Astrocyte of the cerebellum (primary cell): ENCODE data around the gene TMEM273.

ENCODE experiments used
- DNase-seq: peaks from one replicate; pipeline ENCODE4 v3.0.0-alpha.2; 2011; ENCODE audit warnings: low read depth
- H3K4me3 ChIP-seq: 2 replicates; pipeline ENCODE4 v1.5.1; 2011; ENCODE audit warnings: mild to moderate bottlenecking, low read depth, low read length, moderate library complexity
- CTCF ChIP-seq: IDR thresholded peaks from 2 replicates; pipeline ENCODE4 v1.5.1; 2012; ENCODE audit warnings: low read length, low read depth, moderate library complexity, mild to moderate bottlenecking; ENCODE audit errors: missing control alignments
- in situ Hi-C: cut with HindIII; loops from 2 replicates; pipeline ENCODE4 v1.10.0; 2017; ENCODE audit warnings: low sequenced_read_pairs

TMEM273 gene

GRCh38 chr10:49160814-49161213 lies 27.4 kb downstream of the TMEM273 start:
- DNase-seq: no peak
- no peak for TF ChIP-seq CTCF
- no peak overlapping the region for H3K4me3 ChIP-seq
- in situ Hi-C loops: no loop called here

DNA sequence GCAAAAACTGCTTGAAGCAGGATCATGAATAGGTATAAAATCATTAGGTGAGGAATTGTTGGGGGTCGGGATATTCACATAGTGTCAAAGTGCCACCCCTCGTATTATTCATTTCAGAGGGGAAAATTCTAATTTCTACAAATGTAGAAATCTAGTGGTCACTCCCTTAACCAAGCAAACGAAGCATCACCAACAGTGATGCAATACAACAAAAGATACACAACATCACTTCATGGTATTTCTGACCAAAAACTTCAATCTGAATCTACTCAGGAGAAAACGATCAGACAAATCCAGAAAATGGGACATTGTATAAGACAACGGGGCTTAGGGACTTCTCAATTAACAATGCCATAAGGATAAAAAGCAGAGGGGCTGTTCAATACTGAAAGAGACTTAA lies 28.1 kb downstream of the TMEM273 start:
- H3K4me3 ChIP-seq: no peak overlapping the region
- DNase-seq: no peak
- no peak for TF ChIP-seq CTCF
- in situ Hi-C loops: no loop called here

DNA sequence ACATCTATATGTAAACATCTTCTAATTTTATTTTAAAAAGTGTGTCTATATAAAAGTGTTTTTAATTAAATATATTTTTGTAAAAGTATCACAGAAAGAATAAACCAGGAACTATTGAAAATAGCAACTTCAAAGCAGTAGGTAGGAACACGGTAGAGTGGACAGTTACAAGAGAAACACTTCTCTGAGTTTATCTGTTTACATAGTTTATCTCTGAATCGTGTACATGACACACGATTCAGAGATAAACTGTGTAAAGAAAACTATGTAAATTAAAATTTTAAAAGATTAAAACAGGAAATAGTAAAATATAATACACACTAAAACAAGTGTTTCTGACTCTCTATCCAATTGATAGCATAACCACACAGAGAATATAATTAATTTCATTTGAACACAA lies 29.3 kb downstream of the TMEM273 start:
- in situ Hi-C loops: no loop called here
- no peak for TF ChIP-seq CTCF
- no peak overlapping the region for H3K4me3 ChIP-seq
- no peak for DNase-seq

DNA sequence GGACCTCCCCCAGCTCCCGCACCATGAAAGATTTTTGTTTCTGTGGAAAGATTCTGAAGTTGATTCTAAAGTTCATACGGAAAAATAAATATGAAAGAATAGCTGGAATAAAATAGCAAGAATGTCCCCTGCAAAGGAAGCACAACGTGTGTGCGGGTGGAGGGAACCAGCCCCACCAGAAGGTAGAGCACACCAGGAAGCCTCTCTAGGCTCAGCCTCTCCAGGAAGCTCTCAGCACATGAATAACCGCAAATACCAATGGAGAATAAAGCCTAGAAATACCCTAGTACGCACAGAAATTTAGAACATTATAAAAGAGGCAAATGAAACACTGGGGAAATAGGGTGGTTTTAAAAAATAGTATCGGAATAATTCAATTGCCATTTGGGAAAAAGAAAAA lies 29.8 kb downstream of the TMEM273 start:
- no peak for DNase-seq
- no peak for TF ChIP-seq CTCF
- in situ Hi-C loops: no loop called here
- H3K4me3 ChIP-seq: no peak overlapping the region

DNA sequence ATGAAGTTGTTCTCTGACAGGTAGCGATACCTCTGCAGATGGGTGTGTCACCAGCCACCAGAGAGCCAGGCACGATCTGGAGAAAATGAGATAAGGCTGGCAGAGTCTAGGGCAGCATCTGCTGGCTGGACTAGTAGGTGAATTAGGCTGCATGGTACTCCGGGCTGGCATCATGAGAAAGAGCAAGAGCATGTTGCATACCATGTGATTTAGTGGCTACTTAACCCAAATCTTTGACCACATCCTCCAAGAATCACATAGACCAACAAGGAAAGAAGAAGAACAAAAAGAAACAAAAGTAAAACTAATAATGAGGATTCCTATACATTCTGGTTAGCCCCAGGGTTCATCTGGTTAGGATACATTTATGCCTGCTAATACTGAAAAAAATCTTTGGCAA lies 31.0 kb downstream of the TMEM273 start:
- H3K4me3 ChIP-seq: no peak overlapping the region
- DNase-seq: no peak
- TF ChIP-seq CTCF: no peak
- in situ Hi-C loops: no loop called here

DNA sequence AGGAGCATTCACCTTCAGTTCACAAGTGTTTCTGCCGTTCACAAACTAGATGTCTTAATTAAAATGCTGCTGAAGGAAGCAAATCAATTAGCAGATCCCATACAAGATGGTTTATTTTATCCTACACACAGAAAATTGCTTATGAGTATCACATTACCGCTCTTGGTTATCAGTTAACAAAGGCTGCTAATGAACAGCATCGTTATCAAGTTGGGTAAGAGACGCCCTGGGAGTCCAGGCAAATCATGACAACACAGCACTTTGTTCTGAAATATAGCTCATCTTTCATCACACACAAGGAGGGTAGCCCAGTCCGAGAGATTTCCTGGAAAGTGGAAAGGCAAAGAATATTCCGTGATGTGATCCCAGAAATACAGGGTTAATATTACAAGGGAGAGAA lies 33.5 kb downstream of the TMEM273 start:
- no peak for DNase-seq
- no peak for TF ChIP-seq CTCF
- no peak overlapping the region for H3K4me3 ChIP-seq
- in situ Hi-C loops: no loop called here

DNA sequence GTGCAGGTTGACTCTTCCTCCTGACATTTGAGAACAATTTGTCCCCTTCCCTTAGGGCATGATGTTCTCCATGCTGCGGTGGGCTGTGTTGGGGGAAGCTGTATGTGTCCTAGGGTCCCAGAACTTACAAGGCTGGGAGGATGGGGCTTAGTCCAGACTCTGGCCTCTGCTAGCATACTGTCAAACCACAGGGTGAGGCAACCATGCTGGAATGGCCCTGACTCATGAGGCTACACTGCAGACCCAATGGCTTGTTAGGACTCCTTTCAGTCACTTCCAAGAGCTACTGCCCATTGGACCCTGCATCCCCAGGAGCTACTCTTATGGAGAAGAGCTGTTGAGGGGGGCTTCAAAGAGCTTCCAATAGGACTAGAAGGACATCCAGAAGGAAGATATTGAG lies 34.2 kb downstream of the TMEM273 start:
- in situ Hi-C loops: no loop called here
- TF ChIP-seq CTCF: no peak
- no peak for DNase-seq
- no peak overlapping the region for H3K4me3 ChIP-seq
